Cardiac fibroblast (primary cell): ENCODE results near the gene RAB30.
"Not testable (repeated sequence)": the region's sequence is repeated elsewhere in the genome, so short reads cannot be mapped to it uniquely, and the experiment has no call there.

Experiments used
- DNase-seq, 2 donors: peaks; one replicate each; pipeline versions ENCODE4 v3.0.0 to v3.0.0-alpha.2; 2010; ENCODE audit warnings: low read depth in 2 of 2
- H3K4me3 ChIP-seq, 2 donors: replicated peaks in 1 of 2; 1 replicate in 1 of 2; 2 replicates in 1 of 2; pipeline ENCODE4 v1.5.1; 2011; ENCODE audit warnings: low read depth in 2 of 2, low read length in 2 of 2, mild to moderate bottlenecking in 2 of 2, moderate library complexity in 1 of 2
- CTCF ChIP-seq: IDR thresholded peaks from one replicate; pipeline ENCODE4 v1.5.1; 2011; ENCODE audit warnings: low read depth, mild to moderate bottlenecking, low read length, inconsistent platforms

The RAB30 gene

GRCh38 chr11:82972103-82972502 is 99.6 kb downstream of the RAB30 start:
- H3K4me3 ChIP-seq: no peak overlapping the region
- DNase-seq: no peak
- TF ChIP-seq CTCF: no peak

- DNase-seq, H3K4me3 ChIP-seq: not testable (repeated sequence)
Measured at GRCh38 chr11:82971519-82971946, 100.2 kb downstream of the RAB30 start.

DNA sequence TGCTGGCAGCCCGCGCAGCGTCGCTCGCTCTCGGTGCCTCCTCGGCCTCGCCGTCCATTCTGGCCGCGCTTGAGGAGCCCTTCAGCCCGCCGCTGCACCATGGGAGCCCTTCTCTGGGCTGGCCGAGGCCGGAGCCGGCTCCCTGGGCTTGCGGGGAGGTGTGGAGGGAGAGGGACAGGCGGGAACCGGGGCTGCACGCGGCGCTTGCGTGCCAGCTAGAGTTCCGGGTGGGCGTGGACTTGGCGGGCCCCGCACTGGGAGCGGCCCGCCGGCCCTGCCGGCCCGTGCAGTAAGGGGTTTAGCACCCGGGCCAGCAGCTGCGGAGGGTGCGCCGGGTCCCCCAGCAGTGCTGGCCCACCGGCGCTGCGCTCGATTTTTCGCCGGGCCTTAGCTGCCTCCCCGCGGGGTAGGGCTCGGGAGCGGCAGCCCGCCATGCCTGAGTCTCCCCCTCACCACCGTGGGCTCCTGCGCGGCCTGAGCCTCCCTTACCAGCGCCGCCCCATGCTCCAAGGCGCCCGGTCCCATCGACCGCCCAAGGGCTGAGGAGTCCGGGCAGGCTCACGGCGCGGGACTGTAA is 101.1 kb downstream of the RAB30 start:
- H3K4me3 ChIP-seq, DNase-seq: not testable (repeated sequence)

DNA sequence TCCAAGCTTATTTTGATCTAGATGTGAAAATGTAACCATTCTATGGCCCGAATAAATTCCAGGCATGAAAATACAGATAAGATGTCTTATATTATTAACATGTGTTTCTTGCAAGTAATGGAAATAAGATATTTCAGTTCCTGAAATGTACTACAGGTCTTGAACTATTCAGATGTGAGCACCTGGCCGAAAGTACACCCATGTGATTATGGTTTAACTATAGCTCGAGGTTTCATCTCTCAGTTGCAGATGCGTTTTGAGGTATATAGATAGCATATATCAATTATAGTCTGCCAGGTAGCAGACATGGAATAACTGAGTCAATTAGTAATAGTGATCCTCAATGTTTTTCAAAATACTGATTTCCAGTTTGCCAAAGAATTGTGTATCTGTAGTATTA is 101.9 kb downstream of the RAB30 start:
- H3K4me3 ChIP-seq: no peak overlapping the region
- TF ChIP-seq CTCF: no peak
- no peak for DNase-seq

- TF ChIP-seq CTCF: no peak
- DNase-seq: no peak
- H3K4me3 ChIP-seq: no peak overlapping the region
Measured at GRCh38 chr11:82967381-82967780, 104.3 kb downstream of the RAB30 start.

DNA sequence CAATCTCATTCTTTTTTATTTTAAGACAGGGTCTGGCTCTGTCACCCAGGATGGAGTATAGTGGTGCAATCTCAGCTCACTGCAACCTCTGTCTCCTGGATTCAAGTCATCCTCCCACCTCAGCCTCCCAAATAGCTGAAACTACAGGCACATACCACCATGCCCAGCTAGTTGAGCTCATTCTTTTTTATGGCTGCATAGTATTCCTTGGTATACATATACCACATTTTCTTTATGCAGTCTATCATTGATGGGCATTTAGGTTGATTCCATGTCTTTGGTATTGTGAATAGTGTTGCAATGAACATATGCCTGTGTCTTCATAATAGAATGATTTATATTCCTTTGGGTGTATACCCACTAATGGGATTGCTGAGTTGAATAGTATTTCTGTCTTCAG is 109.7 kb downstream of the RAB30 start:
- not testable (repeated sequence) for DNase-seq, H3K4me3 ChIP-seq

DNA sequence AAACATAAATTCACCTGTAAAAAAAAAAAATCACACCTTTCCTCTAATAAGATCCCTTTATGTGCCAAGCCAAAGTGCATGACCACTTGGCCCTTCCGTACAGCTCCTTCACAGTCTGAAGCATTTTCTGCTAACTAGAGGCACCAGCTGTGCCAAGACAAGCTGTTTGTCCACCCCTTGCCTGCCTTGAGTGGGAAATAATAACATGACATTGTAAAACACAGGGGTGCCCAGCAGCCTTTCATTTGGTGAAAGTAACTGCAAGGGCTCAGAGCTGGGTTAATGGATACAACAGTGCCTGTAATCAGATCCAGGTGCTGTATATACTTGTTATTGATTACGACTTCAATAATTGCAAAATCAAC is 110.9 kb downstream of the RAB30 start:
- H3K4me3 ChIP-seq: no peak overlapping the region
- DNase-seq: no peak
- TF ChIP-seq CTCF: no peak

DNA sequence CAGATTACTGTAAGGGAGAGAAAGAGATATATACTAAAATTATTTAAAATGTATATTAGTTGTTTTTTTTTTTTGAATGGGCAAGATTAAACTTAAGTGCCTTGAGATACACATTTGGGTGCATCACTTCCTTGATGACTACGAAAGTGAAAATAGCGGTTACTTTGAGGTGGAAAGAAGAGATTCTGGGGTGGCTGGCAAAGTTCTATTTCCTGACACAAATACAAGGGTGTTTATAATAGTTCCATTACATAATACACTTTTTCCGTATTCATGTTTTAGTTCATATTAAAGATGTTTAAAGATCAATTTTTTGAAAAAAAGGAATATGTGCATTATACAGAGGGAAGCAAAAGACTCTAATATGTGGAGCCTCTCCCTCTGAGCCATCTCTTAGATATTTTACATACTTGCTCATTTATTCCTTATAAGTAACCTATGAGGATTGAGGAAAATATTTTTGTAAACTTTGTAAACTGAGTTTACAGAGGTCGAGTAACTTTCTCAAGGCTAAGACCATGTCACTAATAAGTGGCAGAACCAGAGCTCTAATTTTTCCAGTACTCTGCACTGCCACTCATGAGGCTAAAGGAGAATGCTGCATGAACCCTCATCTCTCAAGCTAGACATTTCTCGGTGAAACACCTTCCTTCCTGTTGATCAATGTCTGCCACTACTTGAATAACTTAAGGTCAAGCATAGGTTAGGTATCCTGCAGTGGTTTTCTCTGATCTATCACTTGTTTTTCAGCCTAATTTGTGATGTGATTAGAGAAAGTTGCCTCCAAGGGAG is 111.5 kb downstream of the RAB30 start:
- no peak for TF ChIP-seq CTCF
- no peak for DNase-seq
- no peak overlapping the region for H3K4me3 ChIP-seq

GRCh38 chr11:82955736-82956453 is 115.8 kb downstream of the RAB30 start:
- H3K4me3 ChIP-seq, DNase-seq: not testable (repeated sequence)

DNA sequence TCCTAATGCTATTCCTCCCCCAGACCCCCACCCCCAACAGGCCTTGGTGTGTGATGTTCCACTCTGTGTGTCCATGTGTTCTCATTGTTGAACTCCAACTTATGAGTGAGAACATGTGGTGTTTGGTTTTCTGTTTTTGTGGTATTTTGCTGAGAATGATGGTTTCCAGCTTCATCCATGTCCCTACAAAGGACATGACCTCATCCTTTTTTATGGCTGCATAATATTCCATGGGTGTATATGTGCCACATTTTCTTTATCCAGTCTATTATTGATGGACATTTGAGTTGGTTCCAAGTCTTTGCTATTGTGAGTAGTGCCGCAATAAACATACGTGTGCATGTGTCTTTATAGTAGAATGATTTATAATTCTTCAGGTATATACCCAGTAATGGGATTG is 121.2 kb downstream of the RAB30 start:
- not testable (repeated sequence) for H3K4me3 ChIP-seq, DNase-seq
